ENCODE measurements around the gene AQP10.

DNA sequence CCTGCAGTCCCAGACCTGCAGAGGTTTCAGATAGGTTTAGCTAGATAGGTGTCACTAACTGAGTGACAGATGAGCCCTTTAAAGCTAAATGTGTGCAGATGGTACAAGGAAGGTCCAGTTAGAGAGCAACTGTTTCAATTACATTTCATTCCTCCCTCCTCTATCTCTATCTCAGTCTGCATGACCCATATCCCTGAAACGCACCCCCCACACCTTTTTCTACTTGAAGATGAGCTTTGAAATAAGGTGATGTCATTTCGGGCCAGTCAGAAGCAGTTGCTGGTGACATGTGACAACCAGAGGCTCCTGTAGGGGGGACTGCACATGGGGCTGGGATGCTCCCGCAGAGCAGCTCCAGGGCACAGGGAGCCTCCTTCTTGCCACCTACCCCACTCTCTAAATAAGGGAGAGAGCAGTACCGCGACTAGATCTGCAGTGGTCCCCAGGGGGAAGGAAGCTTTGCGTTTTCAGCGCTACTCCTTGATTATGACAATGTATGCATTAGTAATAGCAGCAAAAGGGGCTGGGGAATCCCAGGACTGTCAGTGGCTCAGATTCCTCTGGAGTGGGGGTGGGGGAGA, 8.7 kb downstream of the AQP10 start:
- TF ChIP-seq EP300 (IDR thresholded peaks at IDR 0.05; ENCODE audit: borderline replicate concordance) (no peak), TAF1 (IDR thresholded peaks at IDR 0.05; ENCODE audit: low read depth) (no peak), CEBPB (IDR thresholded peaks at IDR 0.05) (no peak), EGR1 (IDR thresholded peaks at IDR 0.05) (no peak), TEAD4 (IDR thresholded peaks at IDR 0.05) (no peak), RAD21 (IDR thresholded peaks at IDR 0.05; ENCODE audit: low read depth) (no peak), ZBTB7A (IDR thresholded peaks at IDR 0.05; ENCODE audit: low read depth) (no peak), YY1 (IDR thresholded peaks at IDR 0.05; ENCODE audit: low read depth) (no peak), TCF12 (IDR thresholded peaks at IDR 0.05; ENCODE audit: low read depth) (no peak)
- TF ChIP-seq, protein P1, sequence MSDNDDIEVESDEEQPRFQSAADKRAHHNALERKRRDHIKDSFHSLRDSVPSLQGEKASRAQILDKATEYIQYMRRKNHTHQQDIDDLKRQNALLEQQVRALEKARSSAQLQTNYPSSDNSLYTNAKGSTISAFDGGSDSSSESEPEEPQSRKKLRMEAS (IDR thresholded peaks at IDR 0.05): no peak
- TF ChIP-seq, protein P2, sequence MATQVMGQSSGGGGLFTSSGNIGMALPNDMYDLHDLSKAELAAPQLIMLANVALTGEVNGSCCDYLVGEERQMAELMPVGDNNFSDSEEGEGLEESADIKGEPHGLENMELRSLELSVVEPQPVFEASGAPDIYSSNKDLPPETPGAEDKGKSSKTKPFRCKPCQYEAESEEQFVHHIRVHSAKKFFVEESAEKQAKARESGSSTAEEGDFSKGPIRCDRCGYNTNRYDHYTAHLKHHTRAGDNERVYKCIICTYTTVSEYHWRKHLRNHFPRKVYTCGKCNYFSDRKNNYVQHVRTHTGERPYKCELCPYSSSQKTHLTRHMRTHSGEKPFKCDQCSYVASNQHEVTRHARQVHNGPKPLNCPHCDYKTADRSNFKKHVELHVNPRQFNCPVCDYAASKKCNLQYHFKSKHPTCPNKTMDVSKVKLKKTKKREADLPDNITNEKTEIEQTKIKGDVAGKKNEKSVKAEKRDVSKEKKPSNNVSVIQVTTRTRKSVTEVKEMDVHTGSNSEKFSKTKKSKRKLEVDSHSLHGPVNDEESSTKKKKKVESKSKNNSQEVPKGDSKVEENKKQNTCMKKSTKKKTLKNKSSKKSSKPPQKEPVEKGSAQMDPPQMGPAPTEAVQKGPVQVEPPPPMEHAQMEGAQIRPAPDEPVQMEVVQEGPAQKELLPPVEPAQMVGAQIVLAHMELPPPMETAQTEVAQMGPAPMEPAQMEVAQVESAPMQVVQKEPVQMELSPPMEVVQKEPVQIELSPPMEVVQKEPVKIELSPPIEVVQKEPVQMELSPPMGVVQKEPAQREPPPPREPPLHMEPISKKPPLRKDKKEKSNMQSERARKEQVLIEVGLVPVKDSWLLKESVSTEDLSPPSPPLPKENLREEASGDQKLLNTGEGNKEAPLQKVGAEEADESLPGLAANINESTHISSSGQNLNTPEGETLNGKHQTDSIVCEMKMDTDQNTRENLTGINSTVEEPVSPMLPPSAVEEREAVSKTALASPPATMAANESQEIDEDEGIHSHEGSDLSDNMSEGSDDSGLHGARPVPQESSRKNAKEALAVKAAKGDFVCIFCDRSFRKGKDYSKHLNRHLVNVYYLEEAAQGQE (IDR thresholded peaks at IDR 0.05; ENCODE audit: low read depth): no peak
- TF ChIP-seq, protein P3, sequence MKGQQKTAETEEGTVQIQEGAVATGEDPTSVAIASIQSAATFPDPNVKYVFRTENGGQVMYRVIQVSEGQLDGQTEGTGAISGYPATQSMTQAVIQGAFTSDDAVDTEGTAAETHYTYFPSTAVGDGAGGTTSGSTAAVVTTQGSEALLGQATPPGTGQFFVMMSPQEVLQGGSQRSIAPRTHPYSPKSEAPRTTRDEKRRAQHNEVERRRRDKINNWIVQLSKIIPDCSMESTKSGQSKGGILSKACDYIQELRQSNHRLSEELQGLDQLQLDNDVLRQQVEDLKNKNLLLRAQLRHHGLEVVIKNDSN (IDR thresholded peaks at IDR 0.05): no peak

All from Ishikawa (cell line).